ENCODE data around the gene SERPINB8. TPM values are rescaled to one million over a fixed set of nuclear protein-coding genes. Genes with fewer than 3 reads are reported as not detected.
A peak's percentile ranks its signal among the peaks of the same experiment; 100 is the strongest.

Gene SERPINB8
- polyA plus RNA-seq, 6 donors from 2014 or later, result 22.9 to 35.8 (median 29.9) TPM

- peak; percentile 30 for DNase-seq
- H3K36me3 Mint-ChIP-seq, result no peaks in the 10 kb centered on the region
- peaks cover 8 to 16% (median 9%) of the 10 kb centered on the region in 3 donors for H3K4me1 Mint-ChIP-seq
- H3K27me3 Mint-ChIP-seq, result peaks cover 5 to 43% (median 25%) of the 10 kb centered on the region in 3 donors
- ATAC-seq (ENCODE audit: low read depth in 2 of 2), result peak; percentile 94 to 97
- H3K4me3 Mint-ChIP-seq, result peak within 1 kb of the TSS in 7 of 8 donors; percentile 52 to 82 (median 61)
- peaks cover 0 to 7% (median 3%) of the 10 kb centered on the region in 7 donors for H3K9me3 Mint-ChIP-seq
- peak within 1 kb of the TSS in 1 of 6 donors; percentile 32 for H3K27ac Mint-ChIP-seq
Measured at GRCh38 chr18:63949068-63949737, 20.7 kb upstream of the SERPINB8 start, which contains the start of gene HMSD. HMSD (plus strand) TSS chr18:63949301; CDS start chr18:63953456, 4,155 bp downstream.

GRCh38 chr18:63951302-63951705 is 18.6 kb upstream of the SERPINB8 start:
- Mint-ChIP-seq H3K27ac (no peak overlapping the region), H3K27me3 (peaks cover 12 to 43% (median 16%) of the 10 kb centered on the region in 3 donors), H3K36me3 (no peaks in the 10 kb centered on the region), H3K4me1 (peaks cover 8 to 16% (median 9%) of the 10 kb centered on the region in 3 donors), H3K4me3 (no peak overlapping the region), H3K9me3 (peaks cover 0 to 7% (median 3%) of the 10 kb centered on the region in 7 donors)
- ATAC-seq (ENCODE audit: low read depth in 2 of 2), result no peak
- no peak for DNase-seq

DNA sequence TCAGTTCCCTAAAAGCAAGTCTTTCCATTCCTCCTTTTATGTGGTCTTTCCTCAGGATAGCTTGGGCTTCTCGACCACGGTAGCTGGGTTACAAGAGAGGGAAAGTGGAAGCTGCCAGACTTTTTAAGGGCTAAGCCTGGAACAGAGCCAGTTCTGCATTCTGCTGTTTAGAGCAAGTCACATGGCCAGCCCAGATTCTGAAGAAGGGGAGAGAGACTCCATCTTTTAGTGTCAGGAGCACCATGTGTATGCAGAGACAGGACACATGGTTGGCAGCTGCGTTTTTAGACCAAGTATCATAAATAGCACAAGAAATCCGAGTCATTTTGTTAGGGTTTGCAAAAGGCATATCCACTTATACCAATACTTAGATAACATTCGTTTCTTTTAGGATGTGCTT is 16.1 kb upstream of the SERPINB8 start:
- Mint-ChIP-seq H3K27me3 (peaks cover 8 to 40% (median 21%) of the 10 kb centered on the region in 3 donors), H3K27ac (peak overlapping the region in 1 of 6 donors; percentile 30), H3K36me3 (no peaks in the 10 kb centered on the region), H3K9me3 (peaks cover 0 to 7% (median 3%) of the 10 kb centered on the region in 7 donors), H3K4me3 (no peak overlapping the region), H3K4me1 (peaks cover 5 to 8% (median 8%) of the 10 kb centered on the region in 3 donors)
- ATAC-seq (ENCODE audit: low read depth in 2 of 2) (no peak), DNase-seq (no peak)

DNA sequence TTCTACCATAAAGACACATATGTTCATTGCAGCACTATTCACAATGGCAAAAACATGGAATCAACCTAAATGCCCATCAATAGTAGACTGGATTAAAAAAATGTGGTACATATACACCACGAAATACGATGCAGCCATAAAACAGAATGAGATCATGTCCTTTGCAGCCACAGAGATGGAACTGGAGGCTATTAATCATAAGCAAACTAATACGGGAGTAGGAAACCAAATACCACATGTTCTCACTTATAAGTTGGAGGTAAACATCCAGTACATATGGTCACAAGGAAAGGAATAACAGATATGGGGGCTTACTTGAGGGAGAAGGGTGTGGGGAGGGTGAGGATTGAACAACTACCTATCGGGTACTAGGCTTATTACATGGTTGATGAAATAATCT is 13.1 kb upstream of the SERPINB8 start:
- Mint-ChIP-seq H3K4me3 (no peak overlapping the region), H3K4me1 (no peaks in the 10 kb centered on the region), H3K36me3 (no peaks in the 10 kb centered on the region), H3K27ac (no peak overlapping the region), H3K9me3 (no peaks in the 10 kb centered on the region), H3K27me3 (peaks cover 12 to 44% (median 33%) of the 10 kb centered on the region in 3 donors)
- ATAC-seq (ENCODE audit: low read depth in 2 of 2) (no peak), DNase-seq (no peak)

- Mint-ChIP-seq H3K27ac (peak overlapping the region in 1 of 6 donors; percentile 22), H3K9me3 (no peaks in the 10 kb centered on the region), H3K4me1 (no peaks in the 10 kb centered on the region), H3K36me3 (no peaks in the 10 kb centered on the region), H3K4me3 (no peak overlapping the region), H3K27me3 (peaks cover 16 to 42% (median 24%) of the 10 kb centered on the region in 3 donors)
- DNase-seq (no peak), ATAC-seq (ENCODE audit: low read depth in 2 of 2) (no peak)
Measured at GRCh38 chr18:63960891-63961290, 9.0 kb upstream of the SERPINB8 start.

- DNase-seq (no peak), ATAC-seq (ENCODE audit: low read depth in 2 of 2) (no peak)
- Mint-ChIP-seq H3K27me3 (peaks cover 14 to 37% (median 21%) of the 10 kb centered on the region in 3 donors), H3K4me3 (peak overlapping the region in 1 of 8 donors; percentile 2), H3K27ac (peak overlapping the region in 1 of 6 donors; percentile 4), H3K9me3 (no peaks in the 10 kb centered on the region), H3K4me1 (no peaks in the 10 kb centered on the region), H3K36me3 (no peaks in the 10 kb centered on the region)
Measured at GRCh38 chr18:63961435-63961980, 8.4 kb upstream of the SERPINB8 start.

GRCh38 chr18:63962137-63962536 is 7.7 kb upstream of the SERPINB8 start:
- Mint-ChIP-seq H3K36me3 (no peaks in the 10 kb centered on the region), H3K4me3 (no peak overlapping the region), H3K27me3 (peaks cover 9 to 31% (median 22%) of the 10 kb centered on the region in 3 donors), H3K27ac (peak overlapping the region in 1 of 6 donors; percentile 3), H3K9me3 (no peaks in the 10 kb centered on the region), H3K4me1 (no peaks in the 10 kb centered on the region)
- ATAC-seq (ENCODE audit: low read depth in 2 of 2), result no peak
- no peak for DNase-seq

- Mint-ChIP-seq H3K4me3 (peak overlapping the region in 1 of 8 donors; percentile 57), H3K27ac (peak overlapping the region in 1 of 6 donors; percentile 44), H3K9me3 (no peaks in the 10 kb centered on the region), H3K4me1 (no peaks in the 10 kb centered on the region), H3K36me3 (no peaks in the 10 kb centered on the region), H3K27me3 (peaks cover 9 to 25% (median 22%) of the 10 kb centered on the region in 3 donors)
- DNase-seq (peak; percentile 43), ATAC-seq (ENCODE audit: low read depth in 2 of 2) (peak; percentile 68 to 75)
Measured at GRCh38 chr18:63963615-63964256, 6.1 kb upstream of the SERPINB8 start.

GRCh38 chr18:63964908-63965307 is 5.0 kb upstream of the SERPINB8 start:
- peaks cover 10 to 11% (median 11%) of the 10 kb centered on the region in 3 donors for H3K4me1 Mint-ChIP-seq
- peaks cover 6 to 22% (median 18%) of the 10 kb centered on the region in 3 donors for H3K27me3 Mint-ChIP-seq
- H3K4me3 Mint-ChIP-seq, result no peak overlapping the region
- DNase-seq (no peak), ATAC-seq (ENCODE audit: low read depth in 2 of 2) (no peak)
- H3K36me3 Mint-ChIP-seq, result peaks cover 0 to 3% of the 10 kb centered on the region in 2 donors
- H3K27ac Mint-ChIP-seq, result no peak overlapping the region
- H3K9me3 Mint-ChIP-seq, result no peaks in the 10 kb centered on the region

- ATAC-seq (ENCODE audit: low read depth in 2 of 2) (no peak), DNase-seq (no peak)
- peak overlapping the region in 1 of 6 donors; percentile 29 for H3K27ac Mint-ChIP-seq
- H3K4me3 Mint-ChIP-seq, result peak overlapping the region in 2 of 8 donors; percentile 18 to 31
- H3K27me3 Mint-ChIP-seq, result peaks cover 6 to 17% (median 13%) of the 10 kb centered on the region in 3 donors
- H3K9me3 Mint-ChIP-seq, result no peaks in the 10 kb centered on the region
- H3K36me3 Mint-ChIP-seq, result peaks cover 0 to 12% of the 10 kb centered on the region in 2 donors
- peaks cover 14 to 19% (median 14%) of the 10 kb centered on the region in 3 donors for H3K4me1 Mint-ChIP-seq
Measured at GRCh38 chr18:63965716-63966330, 4.1 kb upstream of the SERPINB8 start.

GRCh38 chr18:63970809-63971205 is 926 bp downstream of the SERPINB8 start:
- ATAC-seq (ENCODE audit: low read depth in 2 of 2) (no peak), DNase-seq (no peak)
- H3K36me3 Mint-ChIP-seq, result peaks cover 0 to 15% of the 10 kb centered on the region in 2 donors
- peak overlapping the region in 4 of 6 donors; percentile 69 to 98 (median 96) for H3K27ac Mint-ChIP-seq
- H3K4me3 Mint-ChIP-seq, result peak overlapping the region; percentile 93 to 100 (median 99)
- peaks cover 53 to 61% (median 59%) of the 10 kb centered on the region in 3 donors for H3K4me1 Mint-ChIP-seq
- peaks cover 0 to 7% (median 0%) of the 10 kb centered on the region in 3 donors for H3K27me3 Mint-ChIP-seq
- peaks cover 0 to 9% (median 0%) of the 10 kb centered on the region in 7 donors for H3K9me3 Mint-ChIP-seq

DNA sequence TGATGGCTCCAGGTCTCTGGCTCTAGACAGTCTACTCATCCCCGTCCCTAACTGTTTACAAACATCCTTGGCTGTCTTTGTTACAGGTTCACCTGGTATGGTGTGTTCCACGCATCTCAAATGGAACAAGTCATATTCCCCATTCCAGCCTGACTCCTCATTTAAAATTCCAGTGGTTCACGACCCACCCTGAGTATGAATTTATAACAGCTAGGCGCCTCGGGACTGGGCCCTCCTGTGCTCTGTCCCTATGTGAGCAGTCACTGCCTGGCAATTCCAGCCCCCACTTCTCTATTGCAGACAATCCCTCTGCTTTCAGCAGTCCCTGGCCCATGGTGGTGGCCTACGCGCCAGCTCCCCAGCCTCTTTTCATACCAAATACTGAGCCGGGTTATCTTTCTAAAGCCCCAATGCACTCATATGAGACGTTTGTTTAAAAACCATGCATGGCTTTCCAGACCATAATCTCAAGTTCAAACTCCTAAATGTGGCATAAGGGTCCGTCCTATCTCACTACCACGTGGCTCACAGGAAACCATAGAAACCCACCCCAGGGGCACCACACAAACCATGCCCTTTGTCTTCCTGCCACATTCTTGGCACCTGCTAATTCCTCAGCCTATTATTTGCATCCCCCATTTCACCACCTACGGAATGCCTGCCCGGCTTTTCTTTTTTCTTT is 1.6 kb downstream of the SERPINB8 start:
- peaks cover 55 to 65% (median 61%) of the 10 kb centered on the region in 3 donors for H3K4me1 Mint-ChIP-seq
- peaks cover 0 to 9% (median 0%) of the 10 kb centered on the region in 7 donors for H3K9me3 Mint-ChIP-seq
- H3K27ac Mint-ChIP-seq, result peak overlapping the region; percentile 25 to 98 (median 86)
- no peak for ATAC-seq (ENCODE audit: low read depth in 2 of 2)
- H3K27me3 Mint-ChIP-seq, result peaks cover 0 to 5% (median 0%) of the 10 kb centered on the region in 3 donors
- DNase-seq, result no peak
- H3K4me3 Mint-ChIP-seq, result peak overlapping the region; percentile 93 to 100 (median 99)
- H3K36me3 Mint-ChIP-seq, result peaks cover 0 to 15% of the 10 kb centered on the region in 2 donors

Data from naive B cell (primary cell).